ENCODE data around the gene ZSCAN21.

Gene ZSCAN21

DNA sequence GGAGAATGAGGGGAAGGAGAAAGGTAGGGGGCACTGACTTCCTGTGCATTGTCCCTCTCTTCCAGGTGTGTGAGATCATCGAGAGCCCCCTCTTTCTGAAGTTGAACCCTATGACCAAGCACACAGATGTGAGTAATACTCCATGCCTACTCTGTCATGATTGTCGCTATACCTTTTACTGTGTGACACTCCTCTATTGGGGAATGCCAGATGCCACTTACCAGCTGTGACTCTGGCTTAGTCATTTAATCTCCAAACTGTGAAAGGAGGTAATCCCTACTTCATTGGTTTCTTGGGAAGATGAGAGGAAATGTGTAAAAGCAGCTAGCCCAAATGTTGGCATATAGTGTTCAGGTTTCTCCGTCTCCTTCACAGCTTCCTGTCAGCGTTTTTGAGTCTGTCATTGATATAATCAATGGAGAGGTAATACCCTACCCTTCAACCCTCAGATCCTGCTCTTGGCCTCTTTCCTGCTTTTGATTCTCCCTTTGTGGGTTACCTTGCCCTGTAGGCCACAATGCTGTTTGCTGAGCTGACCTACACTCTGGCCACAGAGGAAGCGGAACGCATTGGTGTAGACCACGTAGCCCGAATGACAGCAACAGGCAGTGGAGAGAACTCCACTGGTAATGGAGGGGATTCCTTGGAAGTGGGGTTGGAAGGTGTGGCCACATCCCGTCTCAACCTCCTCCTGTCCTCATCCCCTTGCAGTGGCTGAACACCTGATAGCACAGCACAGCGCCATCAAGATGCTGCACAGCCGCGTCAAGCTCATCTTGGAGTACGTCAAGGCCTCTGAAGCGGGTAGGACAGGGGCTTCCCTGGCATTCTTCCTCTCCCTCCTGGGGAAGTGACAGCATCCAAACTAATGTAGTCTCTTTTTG is 41.2 kb downstream of the ZSCAN21 start:
- no peak overlapping the region for H3K4me3 ChIP-seq (ENCODE audit: low read length)
- DNase-seq (ENCODE audit: low read depth), result no peak
- TF ChIP-seq, protein P1, sequence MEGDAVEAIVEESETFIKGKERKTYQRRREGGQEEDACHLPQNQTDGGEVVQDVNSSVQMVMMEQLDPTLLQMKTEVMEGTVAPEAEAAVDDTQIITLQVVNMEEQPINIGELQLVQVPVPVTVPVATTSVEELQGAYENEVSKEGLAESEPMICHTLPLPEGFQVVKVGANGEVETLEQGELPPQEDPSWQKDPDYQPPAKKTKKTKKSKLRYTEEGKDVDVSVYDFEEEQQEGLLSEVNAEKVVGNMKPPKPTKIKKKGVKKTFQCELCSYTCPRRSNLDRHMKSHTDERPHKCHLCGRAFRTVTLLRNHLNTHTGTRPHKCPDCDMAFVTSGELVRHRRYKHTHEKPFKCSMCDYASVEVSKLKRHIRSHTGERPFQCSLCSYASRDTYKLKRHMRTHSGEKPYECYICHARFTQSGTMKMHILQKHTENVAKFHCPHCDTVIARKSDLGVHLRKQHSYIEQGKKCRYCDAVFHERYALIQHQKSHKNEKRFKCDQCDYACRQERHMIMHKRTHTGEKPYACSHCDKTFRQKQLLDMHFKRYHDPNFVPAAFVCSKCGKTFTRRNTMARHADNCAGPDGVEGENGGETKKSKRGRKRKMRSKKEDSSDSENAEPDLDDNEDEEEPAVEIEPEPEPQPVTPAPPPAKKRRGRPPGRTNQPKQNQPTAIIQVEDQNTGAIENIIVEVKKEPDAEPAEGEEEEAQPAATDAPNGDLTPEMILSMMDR (IDR thresholded peaks at IDR 0.05; ENCODE audit: insufficient read depth, low read depth, low read length, missing control alignments), result no peak

DNA sequence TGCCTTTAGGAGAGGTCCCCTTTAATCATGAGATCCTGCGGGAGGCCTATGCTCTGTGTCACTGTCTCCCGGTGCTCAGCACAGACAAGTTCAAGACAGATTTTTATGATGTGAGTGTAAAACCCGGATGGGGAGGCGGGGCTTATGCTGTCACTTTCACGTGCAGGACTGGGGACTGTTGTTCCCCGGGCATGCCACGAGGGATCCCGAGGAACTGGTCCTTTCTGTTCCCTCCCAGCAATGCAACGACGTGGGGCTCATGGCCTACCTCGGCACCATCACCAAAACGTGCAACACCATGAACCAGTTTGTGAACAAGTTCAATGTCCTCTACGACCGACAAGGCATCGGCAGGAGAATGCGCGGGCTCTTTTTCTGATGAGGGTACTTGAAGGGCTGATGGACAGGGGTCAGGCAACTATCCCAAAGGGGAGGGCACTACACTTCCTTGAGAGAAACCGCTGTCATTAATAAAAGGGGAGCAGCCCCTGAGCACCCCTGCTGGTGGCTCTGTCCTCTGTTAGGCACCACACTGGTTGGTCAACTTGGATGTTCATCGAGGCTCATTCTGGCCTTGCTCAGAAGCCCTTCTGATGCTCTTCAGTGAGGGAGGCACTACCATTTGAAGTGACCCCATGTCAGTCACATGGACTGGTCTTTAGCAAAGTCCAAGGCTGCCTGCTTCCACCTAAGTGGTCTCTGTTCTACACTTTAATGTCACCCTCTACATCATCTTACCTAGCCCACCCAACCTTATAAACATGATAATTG is 42.0 kb downstream of the ZSCAN21 start:
- TF ChIP-seq, protein P1 (IDR thresholded peaks at IDR 0.05; ENCODE audit: insufficient read depth, low read depth, low read length, missing control alignments), result peak; percentile 21
- peak; percentile 48 for DNase-seq (ENCODE audit: low read depth)
- no peak overlapping the region for H3K4me3 ChIP-seq (ENCODE audit: low read length)

DNA sequence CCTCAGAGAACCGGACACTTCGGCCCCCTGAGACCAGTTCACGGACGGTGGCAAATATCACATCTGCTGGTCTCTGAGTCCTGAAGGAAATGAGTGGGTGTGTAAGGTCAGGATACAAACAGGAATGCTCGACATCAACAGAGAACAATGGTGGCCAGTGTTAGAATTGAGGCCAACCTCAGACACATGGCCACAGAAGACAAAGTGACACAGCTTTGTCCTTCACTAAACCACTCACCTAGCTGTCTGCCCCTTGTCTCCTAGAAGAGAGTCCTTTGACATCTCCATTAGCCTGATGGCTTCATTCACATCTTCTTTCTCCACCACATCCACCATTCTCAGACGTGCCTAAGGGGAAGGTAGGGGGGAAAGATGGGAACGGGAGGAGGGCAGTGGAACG is 43.5 kb downstream of the ZSCAN21 start:
- TF ChIP-seq, protein P1 (IDR thresholded peaks at IDR 0.05; ENCODE audit: insufficient read depth, low read depth, low read length, missing control alignments), result no peak
- H3K4me3 ChIP-seq (ENCODE audit: low read length), result no peak overlapping the region
- no peak for DNase-seq (ENCODE audit: low read depth)

DNA sequence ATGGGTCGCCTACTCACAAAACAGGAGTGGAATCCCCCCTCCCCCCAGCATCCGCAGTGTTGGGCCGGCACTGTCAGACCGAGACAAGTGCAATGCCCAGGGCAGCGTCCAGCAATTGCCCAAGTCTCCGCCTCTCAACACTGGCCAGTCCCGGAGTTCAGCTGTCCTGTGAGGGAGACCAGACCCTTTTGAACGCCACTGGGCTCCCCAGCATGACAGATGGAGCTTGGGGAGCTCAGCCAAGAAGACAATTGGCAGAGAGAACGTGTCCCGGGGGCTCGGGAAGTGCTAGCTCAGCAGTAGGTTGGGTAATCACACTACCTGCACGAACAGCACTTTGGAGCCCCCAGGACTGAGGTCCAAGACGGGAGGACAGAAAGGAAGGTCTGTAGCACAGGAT is 43.9 kb downstream of the ZSCAN21 start:
- TF ChIP-seq, protein P1 (IDR thresholded peaks at IDR 0.05; ENCODE audit: insufficient read depth, low read depth, low read length, missing control alignments), result no peak
- no peak for DNase-seq (ENCODE audit: low read depth)

DNA sequence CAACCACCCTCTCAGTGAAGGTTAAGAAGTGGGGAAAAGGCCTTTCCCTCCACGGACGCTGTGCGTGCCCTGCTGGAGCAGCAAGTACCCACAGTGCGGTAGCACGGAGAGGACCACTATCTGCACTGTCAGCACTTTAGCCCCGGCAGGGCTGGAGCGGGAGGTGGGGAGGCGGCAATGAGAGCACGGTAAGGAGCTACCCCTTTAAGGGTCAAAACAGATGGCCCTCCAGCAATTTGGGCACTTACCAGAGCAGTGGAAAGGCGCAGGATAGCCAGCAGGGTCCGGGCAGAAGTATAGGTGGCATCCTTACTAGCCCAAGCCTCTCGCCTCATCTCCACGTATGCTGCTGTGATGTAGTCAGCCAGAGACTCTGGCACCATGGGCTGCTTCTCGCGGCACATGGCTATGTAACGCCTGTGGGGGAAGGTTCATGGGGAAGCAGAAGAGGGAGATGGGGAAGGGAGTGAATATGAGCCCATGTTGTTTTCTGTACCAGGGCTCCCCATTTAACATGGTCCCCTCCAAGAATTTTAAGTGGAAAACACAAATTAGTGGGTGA is 44.4 kb downstream of the ZSCAN21 start:
- TF ChIP-seq, protein P1 (IDR thresholded peaks at IDR 0.05; ENCODE audit: insufficient read depth, low read depth, low read length, missing control alignments), result no peak
- no peak overlapping the region for H3K4me3 ChIP-seq (ENCODE audit: low read length)
- DNase-seq (ENCODE audit: low read depth), result no peak

More for the DNA sequence above, 43.9 kb downstream of the ZSCAN21 start:
- no peak overlapping the region for H3K4me3 ChIP-seq (ENCODE audit: low read length)

DNA sequence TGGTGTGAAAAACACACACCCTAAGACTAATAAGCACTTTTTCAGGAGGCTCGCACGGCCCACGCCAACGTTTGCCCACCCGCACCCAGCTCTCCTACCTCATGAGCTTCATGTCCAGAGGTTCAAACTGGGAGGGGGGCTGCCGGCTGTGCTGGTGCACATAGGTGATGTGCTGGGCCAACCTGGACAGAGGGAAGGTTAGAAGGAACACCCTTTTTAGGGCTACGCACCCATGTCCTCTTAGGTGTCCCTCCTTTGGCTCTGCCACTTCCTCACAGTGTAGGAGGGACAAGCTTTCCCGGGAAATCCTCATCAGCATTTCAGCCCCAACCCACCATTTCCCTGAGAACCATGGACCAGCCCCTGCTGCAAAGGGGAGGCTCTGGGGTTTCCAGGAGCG is 45.7 kb downstream of the ZSCAN21 start:
- H3K4me3 ChIP-seq (ENCODE audit: low read length), result no peak overlapping the region
- TF ChIP-seq, protein P1 (IDR thresholded peaks at IDR 0.05; ENCODE audit: insufficient read depth, low read depth, low read length, missing control alignments), result no peak
- DNase-seq (ENCODE audit: low read depth), result no peak
